Measurements from ENCODE around the gene NFATC1. TPM values are rescaled to one million over a fixed set of nuclear protein-coding genes. Genes with fewer than 3 reads are reported as not detected.

Gene NFATC1
- total RNA-seq, 3 donors from 2014 or later (not counting 1 experiment from before 2014, with no cell fraction given): 35.8 to 47.4 (median 37.1) TPM

DNA sequence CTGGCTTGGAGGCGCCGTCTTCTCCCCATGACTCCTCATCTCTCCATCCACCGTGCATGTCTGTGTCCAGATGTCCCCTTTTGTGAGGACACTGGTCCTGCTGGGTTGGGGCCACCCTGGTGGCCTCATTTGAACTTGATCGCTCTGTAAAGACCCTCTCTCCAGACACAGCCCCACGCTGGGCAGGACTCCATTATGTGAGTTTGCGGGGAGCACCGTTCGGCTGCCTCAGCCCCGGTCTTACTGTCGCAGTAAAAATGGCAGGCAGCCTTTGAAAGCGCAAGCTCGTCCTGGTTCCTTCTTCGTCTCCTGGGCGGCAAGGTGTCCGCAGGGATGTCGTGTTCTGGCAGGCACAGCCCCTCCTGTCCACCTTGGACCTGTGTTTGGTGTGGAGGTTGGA, 17.7 kb downstream of the NFATC1 start:
- Mint-ChIP-seq H3K9me3 (no peaks in the 10 kb centered on the region), H3K4me1 (peaks cover 0 to 9% of the 10 kb centered on the region in 2 donors), H3K4me3 (no peak overlapping the region), H3K36me3 (no peaks in the 10 kb centered on the region), H3K27me3 (ENCODE audit: low read depth in 2 of 2) (no peaks in the 10 kb centered on the region), H3K27ac (no peak overlapping the region)
- peaks cover 16% of the 10 kb centered on the region for H3K36me3 ChIP-seq (ENCODE audit: control insufficient read depth, insufficient read depth, low read length)
- no peak for ATAC-seq
- 97% methylated on average over 16 of the region's 16 CpGs for WGBS (ENCODE audit: insufficient coverage)
- no peak for TF ChIP-seq CTCF (IDR thresholded peaks at IDR 0.05)
- intact Hi-C loops (cut with micrococcal nuclease): no loop called here
- no peak overlapping the region for H3K27ac ChIP-seq (ENCODE audit: low read length)
- no peak overlapping the region for H3K4me3 ChIP-seq (ENCODE audit: low read length)
- no peak for DNase-seq
- H3K27me3 ChIP-seq (ENCODE audit: control insufficient read depth, insufficient read depth, low read length): no peaks in the 10 kb centered on the region
- H3K4me1 ChIP-seq (ENCODE audit: control insufficient read depth, insufficient read depth, low read length): peaks cover 4% of the 10 kb centered on the region
- no peaks in the 10 kb centered on the region for H3K9me3 ChIP-seq (ENCODE audit: control insufficient read depth, insufficient read depth, low read length)

- intact Hi-C loops (cut with micrococcal nuclease): no loop called here
- DNase-seq (no peak), ATAC-seq (no peak)
- Mint-ChIP-seq H3K27me3 (ENCODE audit: low read depth in 2 of 2) (no peaks in the 10 kb centered on the region), H3K27ac (no peak overlapping the region), H3K36me3 (no peaks in the 10 kb centered on the region), H3K4me3 (no peak overlapping the region), H3K4me1 (peaks cover 0 to 14% of the 10 kb centered on the region in 2 donors), H3K9me3 (no peaks in the 10 kb centered on the region)
- no peaks in the 10 kb centered on the region for H3K9me3 ChIP-seq (ENCODE audit: control insufficient read depth, insufficient read depth, low read length)
- peaks cover 4% of the 10 kb centered on the region for H3K4me1 ChIP-seq (ENCODE audit: control insufficient read depth, insufficient read depth, low read length)
- peaks cover 16% of the 10 kb centered on the region for H3K36me3 ChIP-seq (ENCODE audit: control insufficient read depth, insufficient read depth, low read length)
- no peak overlapping the region for H3K4me3 ChIP-seq (ENCODE audit: low read length)
- no peak overlapping the region for H3K27ac ChIP-seq (ENCODE audit: low read length)
- 84% methylated on average over 9 of the region's 9 CpGs for WGBS (ENCODE audit: insufficient coverage)
- H3K27me3 ChIP-seq (ENCODE audit: control insufficient read depth, insufficient read depth, low read length): no peaks in the 10 kb centered on the region
- no peak for TF ChIP-seq CTCF (IDR thresholded peaks at IDR 0.05)
These were observed 18.2 kb downstream of the NFATC1 start for GRCh38 chr18:79413901-79414300.

GRCh38 chr18:79416022-79416676, 20.4 kb downstream of the NFATC1 start:
- ATAC-seq: no peak
- H3K4me3 Mint-ChIP-seq: no peak overlapping the region
- peaks cover 11% of the 10 kb centered on the region for H3K36me3 ChIP-seq (ENCODE audit: control insufficient read depth, insufficient read depth, low read length)

More at GRCh38 chr18:79416022-79416676, 20.4 kb downstream of the NFATC1 start:
- H3K4me1 ChIP-seq (ENCODE audit: control insufficient read depth, insufficient read depth, low read length): peaks cover 4% of the 10 kb centered on the region
- no peak overlapping the region for H3K4me3 ChIP-seq (ENCODE audit: low read length)
- no peak overlapping the region for H3K27ac ChIP-seq (ENCODE audit: low read length)
- no peaks in the 10 kb centered on the region for H3K9me3 Mint-ChIP-seq
- WGBS (ENCODE audit: insufficient coverage): 92% methylated on average over 24 of the region's 24 CpGs
- peak overlapping the region in 1 of 2 donors; percentile 69 for H3K27ac Mint-ChIP-seq
- no peaks in the 10 kb centered on the region for H3K27me3 Mint-ChIP-seq (ENCODE audit: low read depth in 2 of 2)
- no peaks in the 10 kb centered on the region for H3K9me3 ChIP-seq (ENCODE audit: control insufficient read depth, insufficient read depth, low read length)
- H3K4me1 Mint-ChIP-seq: peaks cover 6 to 26% of the 10 kb centered on the region in 2 donors
- H3K27me3 ChIP-seq (ENCODE audit: control insufficient read depth, insufficient read depth, low read length): no peaks in the 10 kb centered on the region
- no peak for DNase-seq
- intact Hi-C loops (cut with micrococcal nuclease): no loop called here
- no peak for TF ChIP-seq CTCF (IDR thresholded peaks at IDR 0.05)
- H3K36me3 Mint-ChIP-seq: no peaks in the 10 kb centered on the region
